ENCODE measurements around the gene PERM1.
A peak's percentile ranks its signal among the peaks of the same experiment; 100 is the strongest.

PERM1 gene

GRCh38 chr1:927748-928147, 54.1 kb downstream of the PERM1 start:
- Histone ChIP-seq H3K27me3 (replicated peaks in 2 of 5; ENCODE audit: control insufficient read depth in 4 of 5, insufficient read depth in 5 of 5, low read length in 4 of 5) (peaks cover 0 to 72% (median 17%) of the 10 kb centered on the region in 5 experiments), H3K4me1 (ENCODE audit: control extremely low read depth in 1 of 4, control insufficient read depth in 4 of 4, insufficient read depth in 4 of 4, low read length in 3 of 4) (peaks cover 0 to 37% (median 32%) of the 10 kb centered on the region in 4 experiments), H3K27ac (ENCODE audit: insufficient read depth in 1 of 2, low read depth in 1 of 2, low read length in 2 of 2, poor library complexity in 1 of 2, severe bottlenecking in 2 of 2) (no peak overlapping the region), H3K36me3 (ENCODE audit: control insufficient read depth in 4 of 4, insufficient read depth in 4 of 4, low read length in 3 of 4) (no peaks in the 10 kb centered on the region), H3K4me3 (ENCODE audit: control insufficient read depth in 1 of 7, extremely low read depth in 1 of 7, insufficient read depth in 4 of 7, low read depth in 2 of 7, low read length in 6 of 7) (no peak overlapping the region), H3K9me3 (ENCODE audit: control extremely low read depth in 1 of 5, control insufficient read depth in 4 of 5, insufficient read depth in 2 of 5, low read depth in 1 of 5, low read length in 4 of 5) (no peaks in the 10 kb centered on the region)
- WGBS (ENCODE audit: insufficient coverage): 91% methylated on average over 7 of the region's 10 CpGs
- DNase-seq: no peak
- POLR2A ChIA-PET: no interaction called here
- CTCF ChIA-PET: interaction anchor here (2.5 to 4.0 kb wide), 2 partner anchors 10 to 23 kb away, joined by 20 to 22 read pairs; no protein-coding TSS in a partner anchor

DNA sequence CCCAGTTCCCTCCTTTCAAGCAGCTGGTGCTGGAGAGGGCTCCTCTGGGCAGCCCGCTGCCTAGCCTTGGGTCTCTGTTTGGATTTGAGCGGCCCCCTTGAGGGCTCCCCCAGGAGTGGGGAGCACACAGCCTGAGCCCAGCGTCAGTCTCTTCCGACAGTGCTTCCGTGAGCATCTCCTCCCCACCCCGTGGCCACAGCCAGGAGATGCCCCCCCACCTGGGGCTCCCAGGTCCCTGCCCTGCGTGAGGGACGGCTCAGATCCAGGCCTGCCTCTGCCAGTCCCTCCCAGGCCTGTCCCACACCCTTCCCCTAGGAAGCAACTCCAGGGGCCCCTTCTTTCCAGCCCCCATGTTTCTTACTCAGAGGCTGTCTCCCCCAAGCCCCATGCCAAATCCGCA, 54.7 kb downstream of the PERM1 start:
- DNase-seq: no peak
- WGBS (ENCODE audit: insufficient coverage): 78% methylated on average over 9 of the region's 9 CpGs
- POLR2A ChIA-PET: no interaction called here
- Histone ChIP-seq H3K4me1 (ENCODE audit: control extremely low read depth in 1 of 4, control insufficient read depth in 4 of 4, insufficient read depth in 4 of 4, low read length in 3 of 4) (peaks cover 0 to 38% (median 36%) of the 10 kb centered on the region in 4 experiments), H3K27me3 (replicated peaks in 2 of 5; ENCODE audit: control insufficient read depth in 4 of 5, insufficient read depth in 5 of 5, low read length in 4 of 5) (peaks cover 0 to 72% (median 20%) of the 10 kb centered on the region in 5 experiments), H3K4me3 (ENCODE audit: control insufficient read depth in 1 of 7, extremely low read depth in 1 of 7, insufficient read depth in 4 of 7, low read depth in 2 of 7, low read length in 6 of 7) (no peak overlapping the region), H3K9me3 (ENCODE audit: control extremely low read depth in 1 of 5, control insufficient read depth in 4 of 5, insufficient read depth in 2 of 5, low read depth in 1 of 5, low read length in 4 of 5) (no peaks in the 10 kb centered on the region), H3K27ac (ENCODE audit: insufficient read depth in 1 of 2, low read depth in 1 of 2, low read length in 2 of 2, poor library complexity in 1 of 2, severe bottlenecking in 2 of 2) (no peak overlapping the region), H3K36me3 (ENCODE audit: control insufficient read depth in 4 of 4, insufficient read depth in 4 of 4, low read length in 3 of 4) (no peaks in the 10 kb centered on the region)
- CTCF ChIA-PET: interaction anchor here (1.6 kb wide), 1 partner anchor 11 kb away, joined by 8 read pairs; no protein-coding TSS in a partner anchor

DNA sequence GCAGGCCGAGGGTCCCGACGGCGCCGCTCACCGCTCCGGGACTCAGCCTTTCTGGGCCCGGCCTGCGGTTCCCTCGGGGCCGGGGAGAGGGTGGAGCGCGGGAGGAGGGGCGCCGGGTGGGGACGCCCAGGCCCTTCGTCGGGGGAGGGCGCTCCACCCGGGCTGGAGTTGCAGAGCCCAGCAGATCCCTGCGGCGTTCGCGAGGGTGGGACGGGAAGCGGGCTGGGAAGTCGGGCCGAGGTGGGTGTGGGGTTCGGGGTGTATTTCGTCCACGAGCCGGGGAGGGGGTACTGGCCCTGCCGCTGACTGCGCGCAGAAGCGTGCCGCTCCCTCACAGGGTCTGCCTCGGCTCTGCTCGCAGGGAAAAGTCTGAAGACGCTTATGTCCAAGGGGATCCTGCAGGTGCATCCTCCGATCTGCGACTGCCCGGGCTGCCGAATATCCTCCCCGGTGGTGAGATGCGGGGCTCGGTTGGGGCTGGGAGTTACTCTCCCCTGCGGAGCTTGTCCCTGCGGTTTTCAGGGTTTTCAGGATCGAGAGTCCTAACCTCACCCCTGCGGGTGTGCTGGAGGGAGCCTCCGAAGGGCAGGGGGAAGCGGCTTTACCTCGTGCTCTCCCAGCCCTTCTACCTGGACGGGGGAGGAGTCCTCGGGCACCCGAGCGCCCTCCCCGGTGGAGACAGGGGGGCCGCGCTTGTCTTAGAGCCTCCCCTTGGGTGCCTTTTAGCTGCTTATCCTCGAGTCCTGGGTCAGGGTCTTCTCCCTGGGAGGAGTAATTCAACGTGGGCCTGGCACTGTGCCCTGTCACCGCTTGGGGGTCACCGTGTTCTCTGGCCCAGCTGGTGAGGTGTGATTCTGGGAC, 56.1 kb downstream of the PERM1 start:
- Histone ChIP-seq H3K27me3 (replicated peaks in 2 of 5; ENCODE audit: control insufficient read depth in 4 of 5, insufficient read depth in 5 of 5, low read length in 4 of 5) (peaks cover 0 to 73% (median 20%) of the 10 kb centered on the region in 5 experiments), H3K9me3 (ENCODE audit: control extremely low read depth in 1 of 5, control insufficient read depth in 4 of 5, insufficient read depth in 2 of 5, low read depth in 1 of 5, low read length in 4 of 5) (no peaks in the 10 kb centered on the region), H3K36me3 (ENCODE audit: control insufficient read depth in 4 of 4, insufficient read depth in 4 of 4, low read length in 3 of 4) (no peaks in the 10 kb centered on the region), H3K27ac (ENCODE audit: insufficient read depth in 1 of 2, low read depth in 1 of 2, low read length in 2 of 2, poor library complexity in 1 of 2, severe bottlenecking in 2 of 2) (no peak overlapping the region), H3K4me1 (ENCODE audit: control extremely low read depth in 1 of 4, control insufficient read depth in 4 of 4, insufficient read depth in 4 of 4, low read length in 3 of 4) (peaks cover 0 to 50% (median 43%) of the 10 kb centered on the region in 4 experiments), H3K4me3 (ENCODE audit: control insufficient read depth in 1 of 7, extremely low read depth in 1 of 7, insufficient read depth in 4 of 7, low read depth in 2 of 7, low read length in 6 of 7) (peak overlapping the region in 3 of 7 experiments; percentile 28 to 71 (median 53))
- 7% methylated on average over 50 of the region's 65 CpGs for WGBS (ENCODE audit: insufficient coverage)
- POLR2A ChIA-PET: no interaction called here
- DNase-seq: peak in 1 of 3 donors; percentile 48
- CTCF ChIA-PET: interaction anchor here (1.0 to 1.6 kb wide), 3 partner anchors 11 to 28 kb away, joined by 3 to 8 read pairs (median 3); no protein-coding TSS in a partner anchor
